ENCODE measurements around the gene CXorf58. TPM values are rescaled to one million over a fixed set of nuclear protein-coding genes. Genes with fewer than 3 reads are reported as not detected.
"Not testable (repeated sequence)": the region's sequence is repeated elsewhere in the genome, so short reads cannot be mapped to it uniquely, and the experiment has no call there.

Gene CXorf58
- total and polyA plus RNA-seq, 4 donors = 0.11 to 0.38 (median 0.28) TPM

DNA sequence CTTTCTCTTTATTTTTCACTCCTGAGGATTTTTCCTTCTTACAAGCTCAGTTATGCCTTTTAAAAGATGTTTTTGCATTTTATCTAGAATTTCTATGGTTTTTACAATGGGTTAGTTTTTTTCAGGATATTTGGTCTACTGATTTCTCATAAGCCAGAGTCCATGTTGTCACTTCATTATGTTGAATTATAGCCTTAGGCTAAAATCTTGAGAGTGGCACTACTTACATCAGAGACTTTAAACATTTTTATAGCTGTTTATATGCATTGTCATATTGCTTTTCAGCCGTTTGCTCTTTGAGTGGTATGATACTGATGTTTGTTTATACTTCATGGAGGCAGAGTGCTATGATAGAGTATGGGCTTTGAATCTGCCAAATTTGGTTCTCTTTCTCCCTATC is 36.4 kb downstream of the CXorf58 start:
- Histone ChIP-seq H3K36me3 (ENCODE audit: control insufficient read depth, insufficient read depth, low read length) (no peaks in the 10 kb centered on the region), H3K4me1 (ENCODE audit: control insufficient read depth, insufficient read depth, low read length) (no peaks in the 10 kb centered on the region), H3K27ac (ENCODE audit: low read depth, low read length) (no peak overlapping the region), H3K27me3 (ENCODE audit: control insufficient read depth, insufficient read depth, low read length) (peaks cover 10% of the 10 kb centered on the region), H3K9me3 (ENCODE audit: control insufficient read depth, insufficient read depth, low read length) (no peaks in the 10 kb centered on the region), H3K4me3 (ENCODE audit: low read depth, low read length) (no peak overlapping the region)
- WGBS (ENCODE audit: insufficient coverage) = no CpG with 5 or more reads among the region's 1 CpG
- no peak for DNase-seq (ENCODE audit: low read depth in 4 of 6, low spot score in 6 of 6)

DNA sequence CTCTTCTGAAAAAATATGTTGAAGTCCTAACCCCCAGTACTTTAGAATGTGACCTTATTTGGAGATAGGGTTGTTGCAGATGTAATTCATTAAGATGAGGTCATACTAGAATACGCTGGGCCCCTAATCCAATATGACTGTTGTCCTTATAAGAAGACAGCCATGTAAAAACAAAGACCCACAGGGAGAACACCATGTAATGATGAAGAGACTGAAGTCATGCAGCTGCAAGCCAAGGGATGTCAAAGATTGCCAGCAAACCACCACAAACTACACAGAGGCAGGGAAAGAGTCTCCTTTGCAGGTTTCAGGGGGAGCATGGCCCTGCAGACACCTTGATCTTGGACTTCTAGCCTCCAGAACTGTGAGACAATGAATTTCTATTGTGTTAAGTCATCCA is 37.4 kb downstream of the CXorf58 start:
- Histone ChIP-seq H3K4me3 (ENCODE audit: low read depth, low read length) (no peak overlapping the region), H3K9me3 (ENCODE audit: control insufficient read depth, insufficient read depth, low read length) (no peaks in the 10 kb centered on the region), H3K27ac (ENCODE audit: low read depth, low read length) (no peak overlapping the region), H3K4me1 (ENCODE audit: control insufficient read depth, insufficient read depth, low read length) (no peaks in the 10 kb centered on the region), H3K27me3 (ENCODE audit: control insufficient read depth, insufficient read depth, low read length) (peaks cover 10% of the 10 kb centered on the region), H3K36me3 (ENCODE audit: control insufficient read depth, insufficient read depth, low read length) (no peaks in the 10 kb centered on the region)
- no CpG with 5 or more reads among the region's 1 CpG for WGBS (ENCODE audit: insufficient coverage)
- DNase-seq (ENCODE audit: low read depth in 4 of 6, low spot score in 6 of 6) = no peak

DNA sequence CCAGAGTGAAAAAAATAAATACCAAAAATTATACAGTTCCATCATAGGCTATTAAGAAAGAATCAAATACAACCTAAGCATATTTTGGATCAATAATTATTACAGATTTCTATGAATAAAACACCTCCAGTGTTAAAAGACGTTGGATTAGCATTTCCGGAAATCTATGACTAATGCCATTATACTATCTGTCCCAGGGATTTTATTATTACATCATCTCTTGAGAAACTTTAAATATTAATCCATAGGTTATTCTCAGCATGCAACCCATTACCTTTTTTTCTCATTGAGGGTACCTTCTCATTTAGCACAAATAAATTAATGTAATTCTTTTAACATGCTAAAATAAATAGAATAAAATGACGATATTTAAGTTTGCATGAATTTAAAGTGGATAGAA is 44.6 kb downstream of the CXorf58 start:
- no CpG with 5 or more reads among the region's 3 CpGs for WGBS (ENCODE audit: insufficient coverage)
- DNase-seq (ENCODE audit: low read depth in 4 of 6, low spot score in 6 of 6) = no peak
- Histone ChIP-seq H3K4me3 (ENCODE audit: low read depth, low read length) (no peak overlapping the region), H3K27ac (ENCODE audit: low read depth, low read length) (no peak overlapping the region), H3K4me1 (ENCODE audit: control insufficient read depth, insufficient read depth, low read length) (no peaks in the 10 kb centered on the region), H3K9me3 (ENCODE audit: control insufficient read depth, insufficient read depth, low read length) (no peaks in the 10 kb centered on the region), H3K27me3 (ENCODE audit: control insufficient read depth, insufficient read depth, low read length) (peaks cover 8% of the 10 kb centered on the region), H3K36me3 (ENCODE audit: control insufficient read depth, insufficient read depth, low read length) (no peaks in the 10 kb centered on the region)

DNA sequence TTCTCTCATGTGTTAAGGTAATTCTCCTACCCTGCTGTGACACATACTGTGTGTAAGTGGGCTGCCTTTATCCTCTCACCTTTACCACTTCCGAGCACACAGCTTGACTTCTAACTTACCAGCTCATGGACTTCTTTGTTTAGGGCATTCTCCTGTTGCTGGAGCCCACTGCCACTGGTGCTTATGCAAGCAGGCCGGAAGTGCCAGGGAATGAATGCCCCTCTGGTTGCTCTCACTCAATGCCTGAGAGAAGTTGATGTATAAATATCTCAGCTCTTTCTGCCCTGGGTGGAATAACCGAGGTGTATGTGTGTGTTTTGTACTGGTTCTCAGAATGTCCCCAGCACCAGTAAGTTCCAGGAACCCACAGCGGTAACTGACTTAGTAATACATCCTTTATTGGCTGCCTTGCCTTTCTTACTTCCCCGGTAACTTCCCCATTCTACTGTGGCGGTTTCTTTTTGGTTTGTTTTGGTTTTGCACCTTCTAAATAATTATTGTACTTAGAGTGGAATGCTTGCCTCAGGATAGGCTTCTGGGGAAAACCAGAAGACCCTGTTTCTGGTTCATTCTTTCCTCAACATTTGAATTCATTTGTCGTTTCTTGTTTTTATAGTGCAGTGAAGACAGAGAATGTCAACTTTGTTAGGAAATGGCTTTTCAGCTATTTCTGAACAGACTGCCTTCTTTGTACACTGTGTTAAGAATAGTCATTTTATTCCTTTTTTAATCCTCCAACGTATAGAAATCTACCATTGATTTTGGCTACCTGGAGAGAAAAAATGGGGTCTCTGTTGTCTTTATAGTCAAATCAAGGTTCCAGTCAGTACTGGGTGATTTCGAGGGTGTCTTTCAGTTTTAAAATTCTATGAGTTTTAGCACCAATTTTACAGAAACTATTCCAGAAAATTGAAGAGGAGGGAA is 45.4 kb downstream of the CXorf58 start:
- H3K9me3 ChIP-seq (ENCODE audit: control insufficient read depth, insufficient read depth, low read length) = no peaks in the 10 kb centered on the region
- H3K36me3 ChIP-seq (ENCODE audit: control insufficient read depth, insufficient read depth, low read length) = no peaks in the 10 kb centered on the region
- H3K4me3 ChIP-seq (ENCODE audit: low read depth, low read length) = no peak overlapping the region
- no peak for DNase-seq (ENCODE audit: low read depth in 4 of 6, low spot score in 6 of 6)
- H3K27ac ChIP-seq (ENCODE audit: low read depth, low read length) = no peak overlapping the region
- H3K27me3 ChIP-seq (ENCODE audit: control insufficient read depth, insufficient read depth, low read length) = peaks cover 8% of the 10 kb centered on the region
- H3K4me1 ChIP-seq (ENCODE audit: control insufficient read depth, insufficient read depth, low read length) = no peaks in the 10 kb centered on the region
- 61% methylated on average over 3 of the region's 9 CpGs for WGBS (ENCODE audit: insufficient coverage)

DNA sequence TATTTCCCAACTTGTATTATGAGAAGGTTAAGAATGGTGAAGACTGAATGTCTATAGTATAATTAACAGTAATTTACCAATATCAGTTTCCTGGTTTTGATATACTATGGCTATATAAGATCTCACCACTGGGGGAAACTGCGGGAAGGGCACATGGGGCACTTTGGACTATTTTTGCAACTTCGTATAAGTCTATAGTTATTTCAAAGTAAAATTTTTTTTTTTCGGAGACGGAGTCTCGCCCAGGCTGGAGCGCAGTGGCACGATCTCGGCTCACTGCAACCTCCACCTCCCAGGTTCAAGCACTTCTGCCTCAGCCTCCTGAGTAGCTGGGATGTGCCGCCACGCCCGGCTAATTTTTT is 46.1 kb downstream of the CXorf58 start:
- no peak for DNase-seq (ENCODE audit: low read depth in 4 of 6, low spot score in 6 of 6)
- no peaks in the 10 kb centered on the region for H3K4me1 ChIP-seq (ENCODE audit: control insufficient read depth, insufficient read depth, low read length)
- no CpG with 5 or more reads among the region's 11 CpGs for WGBS (ENCODE audit: insufficient coverage)
- no peaks in the 10 kb centered on the region for H3K36me3 ChIP-seq (ENCODE audit: control insufficient read depth, insufficient read depth, low read length)
- no peak overlapping the region for H3K4me3 ChIP-seq (ENCODE audit: low read depth, low read length)
- no peaks in the 10 kb centered on the region for H3K9me3 ChIP-seq (ENCODE audit: control insufficient read depth, insufficient read depth, low read length)
- H3K27ac ChIP-seq (ENCODE audit: low read depth, low read length) = no peak overlapping the region
- H3K27me3 ChIP-seq (ENCODE audit: control insufficient read depth, insufficient read depth, low read length) = peaks cover 6% of the 10 kb centered on the region

DNA sequence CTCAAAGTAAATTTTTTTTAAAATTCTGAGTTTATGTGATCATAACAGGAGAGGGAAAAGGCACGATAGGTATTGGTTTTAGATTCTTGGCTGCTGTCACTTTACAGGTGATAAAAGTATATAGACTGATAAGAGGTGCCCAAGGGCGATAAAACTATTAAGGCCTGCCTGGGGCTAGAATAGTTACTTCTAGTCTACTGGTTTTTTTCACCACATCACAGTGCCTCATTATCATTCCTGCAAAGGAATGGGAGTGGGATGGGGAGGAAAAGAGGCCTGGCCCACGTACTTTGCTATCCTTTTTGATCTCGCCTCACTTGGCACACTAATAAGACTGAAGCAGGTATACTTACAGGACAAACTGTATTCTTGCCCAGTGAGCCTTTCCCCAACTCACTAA is 46.6 kb downstream of the CXorf58 start:
- Histone ChIP-seq H3K4me3 (ENCODE audit: low read depth, low read length) (no peak overlapping the region), H3K9me3 (ENCODE audit: control insufficient read depth, insufficient read depth, low read length) (no peaks in the 10 kb centered on the region), H3K27ac (ENCODE audit: low read depth, low read length) (no peak overlapping the region), H3K36me3 (ENCODE audit: control insufficient read depth, insufficient read depth, low read length) (no peaks in the 10 kb centered on the region), H3K27me3 (ENCODE audit: control insufficient read depth, insufficient read depth, low read length) (peaks cover 6% of the 10 kb centered on the region), H3K4me1 (ENCODE audit: control insufficient read depth, insufficient read depth, low read length) (no peaks in the 10 kb centered on the region)
- DNase-seq (ENCODE audit: low read depth in 4 of 6, low spot score in 6 of 6) = no peak
- 44% methylated on average over 1 of the region's 4 CpGs for WGBS (ENCODE audit: insufficient coverage)

DNA sequence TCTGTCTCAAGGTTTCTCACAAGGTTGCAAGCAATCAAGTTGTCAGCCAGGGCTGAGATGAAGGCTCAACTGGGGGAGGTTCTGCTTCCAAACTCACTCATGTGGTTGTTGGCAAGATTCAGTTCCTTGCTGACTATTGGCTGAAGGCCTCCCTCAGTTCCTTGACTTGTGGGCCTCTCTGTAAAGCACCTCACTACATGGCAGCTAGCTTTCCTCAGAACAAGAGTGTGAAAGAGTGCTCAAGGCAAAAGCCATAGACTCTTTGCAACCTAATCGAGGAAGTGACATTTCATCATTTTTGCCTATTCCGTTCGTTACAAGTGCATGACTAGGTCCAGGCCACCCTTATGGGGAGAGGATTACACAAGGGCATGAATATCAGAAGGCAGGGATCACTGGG is 52.0 kb downstream of the CXorf58 start:
- Histone ChIP-seq H3K36me3 (ENCODE audit: control insufficient read depth, insufficient read depth, low read length) (no peaks in the 10 kb centered on the region), H3K9me3 (ENCODE audit: control insufficient read depth, insufficient read depth, low read length) (peaks cover 1% of the 10 kb centered on the region), H3K4me3 (ENCODE audit: low read depth, low read length) (no peak overlapping the region), H3K27me3 (ENCODE audit: control insufficient read depth, insufficient read depth, low read length) (peaks cover 4% of the 10 kb centered on the region), H3K4me1 (ENCODE audit: control insufficient read depth, insufficient read depth, low read length) (peaks cover 4% of the 10 kb centered on the region), H3K27ac (ENCODE audit: low read depth, low read length) (no peak overlapping the region)
- WGBS (ENCODE audit: insufficient coverage) = 93% methylated on average over 2 of the region's 3 CpGs
- no peak for DNase-seq (ENCODE audit: low read depth in 4 of 6, low spot score in 6 of 6)

DNA sequence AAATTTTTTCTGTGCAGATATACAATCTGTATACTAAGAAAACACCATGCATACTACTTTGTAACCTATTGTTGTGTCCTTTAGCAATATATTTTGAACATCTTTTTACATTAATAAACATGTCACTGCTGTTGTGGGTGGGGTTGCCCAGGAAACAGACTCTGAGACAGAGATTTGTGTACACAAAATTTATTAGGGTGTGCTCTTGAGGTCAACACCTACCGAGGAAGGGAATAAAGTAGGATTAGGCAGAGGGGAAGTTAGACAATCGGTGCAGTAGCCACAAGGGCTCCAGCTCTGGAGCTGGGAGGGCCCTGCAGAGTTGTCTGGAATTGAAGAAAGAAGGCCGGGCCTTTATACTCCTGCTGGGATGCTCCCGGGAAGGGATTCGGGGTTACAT is 56.4 kb downstream of the CXorf58 start:
- no peak for DNase-seq (ENCODE audit: low read depth in 4 of 6, low spot score in 6 of 6)
- peaks cover 1% of the 10 kb centered on the region for H3K9me3 ChIP-seq (ENCODE audit: control insufficient read depth, insufficient read depth, low read length)
- no peaks in the 10 kb centered on the region for H3K36me3 ChIP-seq (ENCODE audit: control insufficient read depth, insufficient read depth, low read length)
- H3K27ac ChIP-seq (ENCODE audit: low read depth, low read length) = no peak overlapping the region
- H3K4me3 ChIP-seq (ENCODE audit: low read depth, low read length) = no peak overlapping the region
- 35% methylated on average over 5 of the region's 5 CpGs for WGBS (ENCODE audit: insufficient coverage)
- peaks cover 8% of the 10 kb centered on the region for H3K27me3 ChIP-seq (ENCODE audit: control insufficient read depth, insufficient read depth, low read length)
- H3K4me1 ChIP-seq (ENCODE audit: control insufficient read depth, insufficient read depth, low read length) = peaks cover 4% of the 10 kb centered on the region

DNA sequence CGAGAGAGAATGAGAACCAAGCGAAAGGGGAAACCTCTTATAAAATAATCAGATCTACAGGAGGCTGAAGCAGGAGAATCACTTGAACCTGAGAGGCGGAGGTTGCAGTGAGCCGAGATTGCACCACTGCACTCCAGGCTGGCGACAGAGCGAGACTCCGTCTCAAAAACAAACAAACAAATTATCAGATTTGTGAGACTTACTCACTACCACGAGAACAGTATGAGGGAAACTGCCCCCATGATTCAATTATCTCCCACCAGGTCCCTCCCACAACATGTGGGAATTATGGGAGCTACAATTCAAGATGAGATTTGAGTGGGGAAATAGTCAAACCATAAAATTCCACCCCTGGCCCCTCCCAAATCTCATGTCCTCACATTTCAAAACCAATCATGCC is 57.8 kb downstream of the CXorf58 start:
- not testable (repeated sequence) for H3K36me3 ChIP-seq (ENCODE audit: control insufficient read depth, insufficient read depth, low read length); H3K4me1 ChIP-seq (ENCODE audit: control insufficient read depth, insufficient read depth, low read length); H3K4me3 ChIP-seq (ENCODE audit: low read depth, low read length); DNase-seq (ENCODE audit: low read depth in 4 of 6, low spot score in 6 of 6); H3K27me3 ChIP-seq (ENCODE audit: control insufficient read depth, insufficient read depth, low read length); H3K9me3 ChIP-seq (ENCODE audit: control insufficient read depth, insufficient read depth, low read length); H3K27ac ChIP-seq (ENCODE audit: low read depth, low read length)
- WGBS (ENCODE audit: insufficient coverage) = 90% methylated on average over 2 of the region's 8 CpGs

DNA sequence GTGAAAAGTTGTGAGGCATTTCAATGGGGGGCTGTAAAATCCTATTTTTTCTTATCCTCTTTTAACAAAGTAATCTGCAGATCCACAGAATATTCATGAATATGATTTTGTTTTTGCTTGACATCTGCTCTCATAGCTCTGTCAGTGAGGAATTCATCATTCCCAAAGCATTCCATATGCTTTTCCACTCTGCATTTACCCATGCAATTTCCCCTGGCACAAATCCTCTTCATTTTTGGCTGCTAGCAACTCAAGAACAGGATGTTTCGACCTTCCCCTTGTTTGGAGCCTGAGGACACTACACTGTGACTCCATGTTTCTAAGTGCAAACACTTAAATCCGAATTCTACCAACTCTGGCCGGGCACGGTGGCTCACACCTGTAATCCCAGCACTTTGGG is 70.7 kb downstream of the CXorf58 start:
- Histone ChIP-seq H3K9me3 (ENCODE audit: control insufficient read depth, insufficient read depth, low read length) (no peaks in the 10 kb centered on the region), H3K27ac (ENCODE audit: low read depth, low read length) (no peak overlapping the region), H3K36me3 (ENCODE audit: control insufficient read depth, insufficient read depth, low read length) (no peaks in the 10 kb centered on the region), H3K4me1 (ENCODE audit: control insufficient read depth, insufficient read depth, low read length) (no peaks in the 10 kb centered on the region), H3K27me3 (ENCODE audit: control insufficient read depth, insufficient read depth, low read length) (peaks cover 11% of the 10 kb centered on the region), H3K4me3 (ENCODE audit: low read depth, low read length) (no peak overlapping the region)
- DNase-seq (ENCODE audit: low read depth in 4 of 6, low spot score in 6 of 6) = peak in 1 of 6 donors; percentile 76
- WGBS (ENCODE audit: insufficient coverage) = 70% methylated on average over 4 of the region's 4 CpGs

Data from spinal cord (tissue), 10 donors.